ENCODE data around the gene TM6SF1. TPM values are rescaled to one million over a fixed set of nuclear protein-coding genes. Genes with fewer than 3 reads are reported as not detected.

TM6SF1 gene
- total RNA-seq, 1 experiment from 2014 or later: not detected

DNA sequence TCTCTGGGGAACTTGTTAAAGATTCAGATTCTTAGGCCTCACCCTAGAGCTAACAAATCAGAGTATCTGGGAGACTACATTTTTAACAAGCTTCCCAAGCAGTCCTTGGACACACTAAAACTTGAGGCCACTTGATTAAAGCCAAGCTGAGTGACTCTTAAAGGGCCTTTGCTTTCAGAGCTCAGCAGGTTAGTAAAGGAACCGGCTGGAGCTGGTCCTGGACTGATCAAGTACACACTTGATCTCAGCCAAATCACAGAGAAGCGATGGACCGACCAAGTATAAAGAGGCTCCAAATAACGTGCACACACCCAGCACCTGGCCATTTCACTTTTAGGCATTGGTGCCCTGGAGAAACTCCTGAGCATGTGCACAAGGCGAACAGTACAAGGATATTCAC lies 12.9 kb upstream of the TM6SF1 start:
- ChIA-PET CTCF (no interaction called here), POLR2A (no interaction called here)
- no peaks in the 10 kb centered on the region for H3K9me3 ChIP-seq
- H3K4me3 Mint-ChIP-seq (ENCODE audit: unreplicated experiment): no peak overlapping the region
- H3K27me3 ChIP-seq (replicated peaks; ENCODE audit: control insufficient read depth, insufficient read depth, low read length): no peaks in the 10 kb centered on the region
- no peaks in the 10 kb centered on the region for H3K36me3 Mint-ChIP-seq (ENCODE audit: insufficient read depth, unreplicated experiment)
- no peaks in the 10 kb centered on the region for H3K36me3 ChIP-seq (ENCODE audit: control insufficient read depth, insufficient read depth, low read length)
- H3K4me1 ChIP-seq: no peaks in the 10 kb centered on the region
- no peaks in the 10 kb centered on the region for H3K9me3 Mint-ChIP-seq (ENCODE audit: unreplicated experiment)
- peaks cover 12% of the 10 kb centered on the region for H3K27me3 Mint-ChIP-seq (ENCODE audit: insufficient read depth, unreplicated experiment)
- no peak for DNase-seq
- no peak overlapping the region for H3K4me3 ChIP-seq (ENCODE audit: low read depth, low read length)
- no peak overlapping the region for H3K27ac Mint-ChIP-seq (ENCODE audit: unreplicated experiment)
- BruUV-seq (replicated peaks): no TSS peak
- no peaks in the 10 kb centered on the region for H3K4me1 Mint-ChIP-seq (ENCODE audit: low read depth, unreplicated experiment)
- intact Hi-C loops (cut with micrococcal nuclease; ENCODE audit: unreplicated experiment): no loop called here
- no peak for TF ChIP-seq CTCF (IDR thresholded peaks at IDR 0.05; ENCODE audit: insufficient read depth in 1 of 2, low read depth in 1 of 2, low read length in 1 of 2, severe bottlenecking in 1 of 2, unreplicated experiment in 1 of 2)

DNA sequence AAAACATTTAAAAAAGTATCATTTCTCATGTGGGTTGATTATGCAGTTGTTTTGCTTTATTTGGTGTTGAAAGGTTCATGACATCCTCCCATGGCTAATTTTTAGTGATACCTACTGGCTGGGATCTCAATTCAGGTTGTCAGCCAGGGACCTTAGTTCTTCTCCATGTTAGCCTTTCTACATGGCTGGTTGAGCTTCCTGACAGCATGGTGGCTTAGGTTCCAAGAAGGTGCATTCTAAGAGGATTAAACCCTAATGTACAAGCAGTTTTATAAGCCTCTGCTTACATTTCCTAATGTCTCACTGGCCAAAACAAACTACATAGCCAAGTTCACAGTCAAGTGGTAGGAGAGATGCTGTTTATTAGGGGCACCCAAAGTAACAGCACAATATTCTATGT lies 9.4 kb upstream of the TM6SF1 start:
- Histone ChIP-seq H3K9me3 (no peaks in the 10 kb centered on the region), H3K36me3 (ENCODE audit: control insufficient read depth, insufficient read depth, low read length) (no peaks in the 10 kb centered on the region), H3K4me3 (ENCODE audit: low read depth, low read length) (no peak overlapping the region), H3K4me1 (no peaks in the 10 kb centered on the region), H3K27me3 (replicated peaks; ENCODE audit: control insufficient read depth, insufficient read depth, low read length) (no peaks in the 10 kb centered on the region)
- DNase-seq: no peak
- CTCF ChIA-PET: no interaction called here
- intact Hi-C loops (cut with micrococcal nuclease; ENCODE audit: unreplicated experiment): no loop called here
- Mint-ChIP-seq H3K9me3 (ENCODE audit: unreplicated experiment) (no peaks in the 10 kb centered on the region), H3K27ac (ENCODE audit: unreplicated experiment) (no peak overlapping the region), H3K4me1 (ENCODE audit: low read depth, unreplicated experiment) (no peaks in the 10 kb centered on the region), H3K36me3 (ENCODE audit: insufficient read depth, unreplicated experiment) (no peaks in the 10 kb centered on the region), H3K27me3 (ENCODE audit: insufficient read depth, unreplicated experiment) (peaks cover 28% of the 10 kb centered on the region), H3K4me3 (ENCODE audit: unreplicated experiment) (no peak overlapping the region)
- TF ChIP-seq CTCF (IDR thresholded peaks at IDR 0.05; ENCODE audit: insufficient read depth in 1 of 2, low read depth in 1 of 2, low read length in 1 of 2, severe bottlenecking in 1 of 2, unreplicated experiment in 1 of 2): no peak
- POLR2A ChIA-PET: no interaction called here
- BruUV-seq (replicated peaks): no TSS peak

DNA sequence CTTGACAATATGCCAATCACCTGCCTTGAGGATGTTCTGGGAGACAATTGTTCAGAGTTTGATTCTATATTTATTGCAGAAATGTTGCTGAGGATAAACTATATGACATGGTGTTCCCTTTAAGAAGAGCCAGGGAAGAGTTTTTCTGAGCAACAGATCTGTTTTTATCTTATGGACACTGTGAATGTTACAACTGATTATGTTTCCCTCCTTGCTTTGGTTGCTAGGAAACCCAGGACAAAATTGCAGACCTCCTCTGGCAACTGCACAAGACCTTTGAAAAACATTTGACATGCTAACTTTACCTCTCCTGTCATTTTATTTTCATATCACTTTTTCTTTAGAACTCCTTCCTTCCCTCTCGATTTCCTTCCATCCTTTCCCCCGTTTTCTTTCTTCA lies 8.2 kb upstream of the TM6SF1 start:
- H3K4me1 ChIP-seq: no peaks in the 10 kb centered on the region
- no TSS peak for BruUV-seq (replicated peaks)
- no peak overlapping the region for H3K4me3 ChIP-seq (ENCODE audit: low read depth, low read length)
- no peak for TF ChIP-seq CTCF (IDR thresholded peaks at IDR 0.05; ENCODE audit: insufficient read depth in 1 of 2, low read depth in 1 of 2, low read length in 1 of 2, severe bottlenecking in 1 of 2, unreplicated experiment in 1 of 2)
- DNase-seq: no peak
- POLR2A ChIA-PET: no interaction called here
- no peaks in the 10 kb centered on the region for H3K27me3 ChIP-seq (replicated peaks; ENCODE audit: control insufficient read depth, insufficient read depth, low read length)
- no peaks in the 10 kb centered on the region for H3K36me3 ChIP-seq (ENCODE audit: control insufficient read depth, insufficient read depth, low read length)
- Mint-ChIP-seq H3K4me3 (ENCODE audit: unreplicated experiment) (no peak overlapping the region), H3K27me3 (ENCODE audit: insufficient read depth, unreplicated experiment) (peaks cover 23% of the 10 kb centered on the region), H3K36me3 (ENCODE audit: insufficient read depth, unreplicated experiment) (no peaks in the 10 kb centered on the region), H3K4me1 (ENCODE audit: low read depth, unreplicated experiment) (no peaks in the 10 kb centered on the region), H3K9me3 (ENCODE audit: unreplicated experiment) (no peaks in the 10 kb centered on the region), H3K27ac (ENCODE audit: unreplicated experiment) (no peak overlapping the region)
- intact Hi-C loops (cut with micrococcal nuclease; ENCODE audit: unreplicated experiment): no loop called here
- H3K9me3 ChIP-seq: no peaks in the 10 kb centered on the region
- CTCF ChIA-PET: no interaction called here
